Skeletal muscle satellite cell (primary cell): Measurements from ENCODE around the gene CBX6. TPM values are rescaled to one million over a fixed set of nuclear protein-coding genes. Genes with fewer than 3 reads are reported as not detected.
"Not testable (repeated sequence)": the region's sequence is repeated elsewhere in the genome, so short reads cannot be mapped to it uniquely, and the experiment has no call there.

ENCODE experiments used
- H3K27me3 ChIP-seq: 2 replicates; pipeline ENCODE4 v1.7.0; 2013; ENCODE audit warnings: low read length; ENCODE audit not compliant: control insufficient read depth, insufficient read depth
- H3K36me3 ChIP-seq: 2 replicates; pipeline ENCODE4 v1.7.0; 2013; ENCODE audit warnings: mild to moderate bottlenecking, control low read depth, low read length; ENCODE audit not compliant: insufficient read depth
- H3K4me1 ChIP-seq: 2 replicates; pipeline ENCODE4 v1.7.0; 2013; ENCODE audit warnings: low read length; ENCODE audit not compliant: control insufficient read depth, insufficient read depth
- H3K4me2 ChIP-seq: 2 replicates; pipeline ENCODE4 v1.7.0; 2013; ENCODE audit warnings: mild to moderate bottlenecking, low read length
- H3K4me3 ChIP-seq: 2 replicates; pipeline ENCODE4 v1.7.0; 2013; ENCODE audit warnings: low read length
- H3K9ac ChIP-seq: 2 replicates; pipeline ENCODE4 v1.7.0; 2013; ENCODE audit warnings: mild to moderate bottlenecking, low read depth, low read length, moderate library complexity
- H3K9me3 ChIP-seq: replicated peaks from 2 replicates; pipeline ENCODE4 v1.7.0; 2013; ENCODE audit warnings: mild to moderate bottlenecking, control low read depth, low read length
- total RNA-seq: library from RNA; depleted of rRNA; stranded (reverse); fragments of >200 nt; gene quantifications from 2 replicates; pipeline ENCODE4 v1.2.3, GENCODE V29; 2012; rRNA removed

CBX6 gene
- 45.2 and 49.4 TPM in 2 replicates for total RNA-seq

DNA sequence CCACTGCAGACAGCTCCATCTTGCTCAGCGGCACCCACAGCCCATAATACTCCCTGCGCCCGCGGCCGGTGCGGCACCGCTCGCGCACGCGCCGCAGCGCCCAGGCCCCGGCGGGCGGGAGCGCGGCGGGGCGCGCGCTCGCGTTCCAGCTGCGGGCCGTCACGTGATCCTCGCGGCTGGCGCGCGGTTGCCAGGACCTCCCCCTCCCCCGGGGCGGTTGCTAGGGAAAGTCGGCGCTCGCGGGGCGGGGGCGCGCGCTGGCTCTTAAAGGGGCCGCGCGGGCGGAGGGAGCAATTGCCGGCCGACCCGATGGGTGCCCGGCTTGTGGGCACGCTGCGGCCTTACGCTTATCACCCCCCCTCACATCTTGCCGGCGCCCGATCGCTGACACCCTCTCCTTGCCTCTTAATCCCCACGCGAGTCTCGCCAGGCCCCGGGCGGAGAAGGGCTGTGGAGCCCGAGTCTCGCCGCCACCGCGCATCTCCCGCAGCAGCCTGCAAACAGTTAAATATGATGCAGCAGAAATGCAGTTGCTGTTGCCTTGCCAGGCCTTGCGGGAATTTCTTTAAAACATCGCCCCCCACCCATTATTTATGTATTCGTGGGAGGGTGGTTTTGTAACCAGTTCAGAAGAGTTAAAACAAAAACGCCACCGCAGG is at the start of gene CBX6:
Gene CBX6 (minus strand): TSS at position 45 of the 659 bp plus-strand sequence. CDS start 26 bp downstream, at position 19.
- Histone ChIP-seq H3K4me3 (peak within 1 kb of the TSS; percentile 94), H3K36me3 (peaks cover 20% of the 10 kb centered on the region), H3K9ac (peak within 1 kb of the TSS; percentile 84), H3K9me3 (no peaks in the 10 kb centered on the region), H3K4me2 (peak within 1 kb of the TSS; percentile 99), H3K27me3 (peaks cover 26% of the 10 kb centered on the region), H3K4me1 (peaks cover 8% of the 10 kb centered on the region)

- peaks cover 40% of the 10 kb centered on the region for H3K27me3 ChIP-seq
- no peak overlapping the region for H3K9ac ChIP-seq
- peaks cover 27% of the 10 kb centered on the region for H3K4me1 ChIP-seq
- no peaks in the 10 kb centered on the region for H3K9me3 ChIP-seq
- no peak overlapping the region for H3K4me2 ChIP-seq
- no peaks in the 10 kb centered on the region for H3K36me3 ChIP-seq
- no peak overlapping the region for H3K4me3 ChIP-seq
Measured at GRCh38 chr22:38921806-38922205, 49.8 kb upstream of the CBX6 start.

- Histone ChIP-seq H3K4me3 (no peak overlapping the region), H3K27me3 (peaks cover 47% of the 10 kb centered on the region)
Measured at GRCh38 chr22:38921120-38921519, 49.1 kb upstream of the CBX6 start.

GRCh38 chr22:38919631-38920190 is 47.7 kb upstream of the CBX6 start:
- H3K36me3 ChIP-seq, result no peaks in the 10 kb centered on the region
- H3K27me3 ChIP-seq, result peaks cover 55% of the 10 kb centered on the region
- peaks cover 12% of the 10 kb centered on the region for H3K4me1 ChIP-seq
- H3K4me2 ChIP-seq, result no peak overlapping the region
- H3K9me3 ChIP-seq, result no peaks in the 10 kb centered on the region
- no peak overlapping the region for H3K4me3 ChIP-seq
- no peak overlapping the region for H3K9ac ChIP-seq

More at GRCh38 chr22:38921120-38921519, 49.1 kb upstream of the CBX6 start:
- peaks cover 27% of the 10 kb centered on the region for H3K4me1 ChIP-seq
- H3K36me3 ChIP-seq, result no peaks in the 10 kb centered on the region
- H3K9ac ChIP-seq, result no peak overlapping the region
- H3K4me2 ChIP-seq, result no peak overlapping the region
- no peaks in the 10 kb centered on the region for H3K9me3 ChIP-seq

GRCh38 chr22:38911434-38911833 is 39.4 kb upstream of the CBX6 start:
- Histone ChIP-seq H3K4me1 (no peaks in the 10 kb centered on the region), H3K27me3 (peaks cover 51% of the 10 kb centered on the region), H3K36me3 (no peaks in the 10 kb centered on the region), H3K4me2 (no peak overlapping the region), H3K9me3 (no peaks in the 10 kb centered on the region), H3K9ac (no peak overlapping the region), H3K4me3 (no peak overlapping the region)

DNA sequence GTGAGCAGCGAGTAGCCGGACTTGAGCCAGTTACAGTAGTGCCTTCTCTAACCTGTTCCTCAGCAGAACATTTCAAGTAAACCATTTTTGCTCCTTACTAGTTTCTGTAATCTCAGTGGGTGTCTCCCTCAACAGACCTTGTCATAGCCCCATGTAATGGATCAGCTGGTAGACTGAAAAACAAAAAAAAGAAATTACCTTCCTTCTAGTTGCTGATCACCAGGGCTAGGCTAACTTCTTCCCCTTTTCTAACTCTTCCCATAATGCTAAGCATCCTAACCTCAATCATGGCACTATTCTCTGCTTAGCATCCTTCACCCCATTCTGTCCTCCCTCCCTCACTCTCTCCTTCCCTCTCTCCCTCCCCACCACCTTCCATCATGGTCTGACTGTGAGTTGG is 35.8 kb upstream of the CBX6 start:
- no peaks in the 10 kb centered on the region for H3K36me3 ChIP-seq
- no peak overlapping the region for H3K9ac ChIP-seq
- H3K4me2 ChIP-seq, result no peak overlapping the region
- peaks cover 36% of the 10 kb centered on the region for H3K27me3 ChIP-seq
- H3K4me1 ChIP-seq, result no peaks in the 10 kb centered on the region
- no peak overlapping the region for H3K4me3 ChIP-seq
- H3K9me3 ChIP-seq, result no peaks in the 10 kb centered on the region

GRCh38 chr22:38906052-38906451 is 34.0 kb upstream of the CBX6 start:
- Histone ChIP-seq H3K4me1 (no peaks in the 10 kb centered on the region), H3K9me3 (no peaks in the 10 kb centered on the region), H3K9ac (no peak overlapping the region), H3K4me3 (no peak overlapping the region), H3K27me3 (peaks cover 41% of the 10 kb centered on the region), H3K4me2 (no peak overlapping the region), H3K36me3 (no peaks in the 10 kb centered on the region)

DNA sequence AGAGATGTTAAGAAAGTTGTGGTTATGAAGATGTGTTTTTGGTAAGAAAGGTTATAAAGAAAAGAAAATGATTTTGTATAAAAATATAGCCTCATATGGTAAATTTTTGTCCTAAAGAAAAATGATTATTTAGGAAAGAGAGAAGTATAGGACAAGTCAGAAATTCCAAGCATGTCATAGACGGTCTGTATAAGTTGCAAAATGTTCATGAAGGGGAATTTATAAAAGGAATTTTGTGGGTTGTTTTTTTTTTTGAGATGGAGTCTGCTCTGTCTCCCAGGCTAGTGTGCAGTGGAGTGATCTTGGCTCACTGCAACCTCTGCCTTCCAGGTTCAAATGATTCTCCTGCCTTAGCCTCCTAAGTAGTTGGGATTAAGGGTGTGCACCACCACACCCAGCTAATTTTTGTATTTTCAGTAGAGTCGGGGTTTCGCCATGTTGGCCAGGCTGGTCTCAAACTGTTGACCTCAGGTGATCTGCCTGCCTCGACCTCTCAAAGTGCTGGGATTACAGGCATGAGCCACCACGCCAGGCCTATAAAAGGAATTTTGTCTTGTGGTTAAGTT is 32.1 kb upstream of the CBX6 start:
- H3K4me1 ChIP-seq, H3K9me3 ChIP-seq, H3K9ac ChIP-seq, H3K4me2 ChIP-seq, H3K36me3 ChIP-seq, H3K4me3 ChIP-seq: not testable (repeated sequence)
- peaks cover 33% of the 10 kb centered on the region for H3K27me3 ChIP-seq

GRCh38 chr22:38901111-38901641 is 29.2 kb upstream of the CBX6 start:
- no peaks in the 10 kb centered on the region for H3K4me1 ChIP-seq

DNA sequence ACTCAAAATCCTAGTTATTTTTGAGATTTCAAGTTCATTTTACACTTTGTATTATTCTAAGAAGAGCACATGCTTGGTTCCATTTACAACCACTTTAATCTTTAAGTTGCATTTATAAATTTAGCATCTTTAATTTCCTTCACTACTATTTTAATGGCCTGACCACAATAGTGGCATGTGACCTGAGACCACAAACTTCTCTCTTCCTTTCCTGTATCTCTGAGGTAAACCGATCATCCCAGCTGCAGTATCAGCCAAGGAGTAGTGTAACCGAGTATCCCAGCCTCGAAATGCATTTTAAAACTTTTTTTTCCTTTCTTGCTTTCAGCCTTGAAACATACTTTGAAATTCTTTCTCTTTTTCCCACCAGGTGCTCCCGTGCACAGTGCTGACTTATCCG is 28.7 kb upstream of the CBX6 start:
- H3K4me3 ChIP-seq, result no peak overlapping the region
- H3K9ac ChIP-seq, result no peak overlapping the region
- no peaks in the 10 kb centered on the region for H3K9me3 ChIP-seq
- H3K4me2 ChIP-seq, result no peak overlapping the region
- no peaks in the 10 kb centered on the region for H3K36me3 ChIP-seq
- peaks cover 25% of the 10 kb centered on the region for H3K27me3 ChIP-seq
- no peaks in the 10 kb centered on the region for H3K4me1 ChIP-seq

More at GRCh38 chr22:38901111-38901641, 29.2 kb upstream of the CBX6 start:
- no peaks in the 10 kb centered on the region for H3K9me3 ChIP-seq
- H3K4me3 ChIP-seq, result no peak overlapping the region
- peaks cover 28% of the 10 kb centered on the region for H3K27me3 ChIP-seq
- H3K9ac ChIP-seq, result no peak overlapping the region
- H3K4me2 ChIP-seq, result no peak overlapping the region
- no peaks in the 10 kb centered on the region for H3K36me3 ChIP-seq

DNA sequence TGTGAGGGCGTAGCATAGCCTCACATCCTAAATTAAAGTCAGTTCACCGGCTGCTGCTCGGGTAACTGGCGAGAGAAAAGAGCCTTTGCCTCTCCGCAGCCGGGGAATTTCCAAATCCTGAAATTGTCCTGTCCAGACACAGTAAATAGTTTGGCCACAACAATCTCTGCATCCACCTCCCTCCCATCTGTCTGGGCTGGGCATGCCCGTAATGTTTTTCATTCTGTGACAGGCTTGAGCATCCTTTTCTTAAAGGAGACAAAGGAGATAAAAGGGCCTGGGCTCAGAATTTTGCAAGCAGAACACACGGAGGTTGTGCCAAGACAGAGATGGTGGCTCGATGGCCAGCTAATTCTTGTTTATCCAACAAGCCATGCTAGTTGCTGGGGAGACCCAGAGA is 19.2 kb upstream of the CBX6 start:
- no peak overlapping the region for H3K4me3 ChIP-seq
- no peaks in the 10 kb centered on the region for H3K4me1 ChIP-seq
- peaks cover 4% of the 10 kb centered on the region for H3K9me3 ChIP-seq
- no peak overlapping the region for H3K9ac ChIP-seq
- peaks cover 62% of the 10 kb centered on the region for H3K27me3 ChIP-seq
- no peak overlapping the region for H3K4me2 ChIP-seq
- no peaks in the 10 kb centered on the region for H3K36me3 ChIP-seq
